ENCODE measurements around the gene PRPF8.

DNA sequence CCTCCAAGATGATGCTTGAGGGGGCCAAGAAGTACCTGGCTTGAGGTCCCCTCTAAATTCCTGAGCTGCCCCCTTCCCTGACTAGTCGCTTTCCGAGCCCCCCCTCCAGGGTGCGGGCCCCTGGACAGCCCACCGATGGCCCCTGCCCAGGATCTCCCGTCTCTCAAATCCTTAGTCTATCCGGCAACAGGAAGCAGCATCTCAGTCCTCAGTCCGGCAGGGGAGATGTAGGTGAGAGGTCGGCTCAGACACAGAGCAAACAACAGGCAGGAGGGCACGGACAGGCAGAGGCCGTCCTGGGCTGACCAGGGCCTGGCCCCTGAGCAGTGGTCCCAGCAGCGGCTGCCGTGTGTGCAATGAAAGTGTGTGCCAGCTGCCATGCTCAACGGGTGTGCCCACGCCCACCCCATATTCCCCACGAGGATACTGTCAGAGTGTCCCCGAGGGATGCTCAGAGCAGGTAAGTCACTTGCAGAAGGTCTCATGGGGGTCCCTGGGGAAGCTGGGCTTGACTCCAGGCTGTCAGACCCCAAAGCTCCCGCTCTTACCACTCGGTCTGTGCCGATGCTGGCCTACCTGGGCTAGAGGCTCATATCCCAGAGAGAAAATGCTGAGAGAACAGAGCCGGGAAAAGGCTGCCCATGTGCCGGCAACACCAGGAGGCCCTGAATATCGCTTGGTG, 63.3 kb downstream of the PRPF8 start:
- no peak for TF ChIP-seq CTCF (IDR thresholded peaks at IDR 0.05; ENCODE audit: low read depth, low read length, missing input control)
- TF ChIP-seq REST (IDR thresholded peaks at IDR 0.05), result no peak
- no peak for TF ChIP-seq TAF1 (conservative IDR thresholded peaks at IDR 0.05)
- no peak for TF ChIP-seq MAX (IDR thresholded peaks at IDR 0.05)
- no peak for TF ChIP-seq ATF3 (IDR thresholded peaks at IDR 0.05)
- TF ChIP-seq SP1 (IDR thresholded peaks at IDR 0.05), result peak; percentile 63
- TF ChIP-seq YY1 (IDR thresholded peaks at IDR 0.05), result no peak
- TF ChIP-seq JUND (IDR thresholded peaks at IDR 0.05), result no peak
- TF ChIP-seq RXRA (IDR thresholded peaks at IDR 0.05), result peak; percentile 27 to 42

All from liver (tissue), 3 donors.